Frontal cortex (tissue), 4 donors: ENCODE data around the gene CHRNG. TPM values are rescaled to one million over a fixed set of nuclear protein-coding genes. Genes with fewer than 3 reads are reported as not detected.
A peak's percentile ranks its signal among the peaks of the same experiment; 100 is the strongest.

ENCODE experiments used
- DNase-seq, 2 donors: peaks; one replicate each; pipeline ENCODE4 v3.0.0; 2012; ENCODE audit warnings: low spot score in 2 of 2
- FAIRE-seq: peaks from 2 replicates; lab custom pipeline; 2012; peaks lifted over from hg19 to GRCh38; lab: Jason Lieb, UNC
- total RNA-seq: library from RNA; depleted of rRNA; stranded (reverse); fragments of >200 nt; gene quantifications from one replicate; pipeline ENCODE4 v1.2.3, GENCODE V29; 2014
- donor health status: control.
- donor health status: control.
- donor health status: control.

The CHRNG gene
- total RNA-seq, 1 donor from 2014 or later, result not detected

GRCh38 chr2:232541961-232542714, 2.6 kb downstream of the CHRNG start:
- DNase-seq (no peak), FAIRE-seq (no peak)

- FAIRE-seq, result no peak
- no peak for DNase-seq
Measured at GRCh38 chr2:232542715-232543467, 3.4 kb downstream of the CHRNG start.

GRCh38 chr2:232543491-232543890, 4.0 kb downstream of the CHRNG start:
- no peak for DNase-seq
- FAIRE-seq, result no peak

- no peak for DNase-seq
- FAIRE-seq, result no peak
Measured at GRCh38 chr2:232543928-232544631, 4.6 kb downstream of the CHRNG start.

GRCh38 chr2:232544674-232545073, 5.2 kb downstream of the CHRNG start:
- FAIRE-seq (no peak), DNase-seq (no peak)

- no peak for FAIRE-seq
- DNase-seq, result no peak
Measured at GRCh38 chr2:232545511-232546375, 6.3 kb downstream of the CHRNG start.

GRCh38 chr2:232547991-232548390, 8.5 kb downstream of the CHRNG start:
- FAIRE-seq (no peak), DNase-seq (no peak)

- DNase-seq (no peak), FAIRE-seq (no peak)
Measured at GRCh38 chr2:232549655-232550353, 10.3 kb downstream of the CHRNG start.

- FAIRE-seq (no peak), DNase-seq (peak; percentile 98 to 99)
Measured at GRCh38 chr2:232550354-232551249, 11.1 kb downstream of the CHRNG start, which contains the start of the genes EIF4E2 and TIGD1. Gene EIF4E2, plus strand, starts transcription at chr2:232550689. Its CDS starts 36 bp downstream, at chr2:232550725. Gene TIGD1, minus strand, starts transcription at chr2:232550557. Its CDS starts 675 bp downstream, at chr2:232549882.

- no peak for DNase-seq
- no peak for FAIRE-seq
Measured at GRCh38 chr2:232551250-232551638, 11.8 kb downstream of the CHRNG start.

- no peak for FAIRE-seq
- no peak for DNase-seq
Measured at GRCh38 chr2:232551776-232552175, 12.3 kb downstream of the CHRNG start.

- no peak for DNase-seq
- FAIRE-seq, result no peak
Measured at GRCh38 chr2:232556426-232556825, 16.9 kb downstream of the CHRNG start.

GRCh38 chr2:232562515-232563151, 23.1 kb downstream of the CHRNG start:
- FAIRE-seq (no peak), DNase-seq (no peak)

GRCh38 chr2:232563580-232563979, 24.1 kb downstream of the CHRNG start:
- DNase-seq (no peak), FAIRE-seq (no peak)

- no peak for FAIRE-seq
Measured at GRCh38 chr2:232567721-232568120, 28.2 kb downstream of the CHRNG start.

GRCh38 chr2:232568161-232568560, 28.7 kb downstream of the CHRNG start:
- DNase-seq, result no peak
- FAIRE-seq, result no peak

More at GRCh38 chr2:232567721-232568120, 28.2 kb downstream of the CHRNG start:
- DNase-seq, result no peak

- no peak for DNase-seq
- FAIRE-seq, result no peak
Measured at GRCh38 chr2:232569541-232569940, 30.0 kb downstream of the CHRNG start.
